SK-N-SH treated with all-trans-retinoic acid at 6 μM for 48 hours (cell line): ENCODE data around the gene FAM174B.

ENCODE experiments used
- ATAC-seq: fragments of 200-7000 bp; cut with Tn5 transposase; 3 replicates; pipeline ENCODE4 v1.9.1; 2020; ENCODE audit warnings: mild to moderate bottlenecking, moderate library complexity
- ARNTL ChIP-seq: fragments of 450-650 bp; formaldehyde crosslinking; IDR thresholded peaks from 2 replicates; pipeline ENCODE4 v1.5.0; 2020; ENCODE audit warnings: low read depth, mild to moderate bottlenecking, moderate library complexity, borderline replicate concordance
- BACH2 ChIP-seq: fragments of 250-450 bp; sonication (Bioruptor Pico); IDR thresholded peaks from 2 replicates; pipeline ENCODE4 v1.9.0; 2021; ENCODE audit warnings: mild to moderate bottlenecking, borderline replicate concordance
- CREB5 ChIP-seq: fragments of 250-450 bp; sonication (Bioruptor Pico); IDR thresholded peaks from 2 replicates; pipeline ENCODE4 v1.5.1; 2020; ENCODE audit warnings: low read depth, mild to moderate bottlenecking, moderate library complexity
- CSDC2 ChIP-seq: fragments of 250-450 bp; sonication (Bioruptor Pico); IDR thresholded peaks from 2 replicates; pipeline ENCODE4 v1.5.0; 2020; ENCODE audit warnings: mild to moderate bottlenecking, moderate library complexity
- CSRNP3 ChIP-seq: fragments of 250-450 bp; sonication (Bioruptor Pico); IDR thresholded peaks from 2 replicates; pipeline ENCODE4 v1.5.1; 2021; ENCODE audit warnings: mild to moderate bottlenecking, moderate library complexity
- ESRRG ChIP-seq: fragments of 250-450 bp; sonication (Bioruptor Pico); IDR thresholded peaks from 2 replicates; pipeline ENCODE4 v1.6.1; 2021; ENCODE audit warnings: mild to moderate bottlenecking
- GLIS3 ChIP-seq: fragments of 250-450 bp; sonication (Bioruptor Pico); IDR thresholded peaks from 2 replicates; pipeline ENCODE4 v1.5.0; 2020; ENCODE audit warnings: mild to moderate bottlenecking, moderate library complexity
- ISL1 ChIP-seq: fragments of 250-450 bp; sonication (Bioruptor Pico); IDR thresholded peaks from 2 replicates; pipeline ENCODE4 v2.1.2; 2022; ENCODE audit warnings: mild to moderate bottlenecking, moderate library complexity
- OSR1 ChIP-seq: fragments of 250-450 bp; sonication (Bioruptor Pico); IDR thresholded peaks from 2 replicates; pipeline ENCODE4 v1.8.0; 2022; ENCODE audit warnings: moderate library complexity, mild to moderate bottlenecking, inconsistent platforms
- PATZ1 ChIP-seq: fragments of 250-450 bp; sonication (Bioruptor Pico); IDR thresholded peaks from 2 replicates; pipeline ENCODE4 v1.8.0; 2020; ENCODE audit warnings: mild to moderate bottlenecking, moderate library complexity, borderline replicate concordance
- POU6F1 ChIP-seq: fragments of 250-450 bp; sonication (Bioruptor Pico); IDR thresholded peaks from 2 replicates; pipeline ENCODE4 v1.8.0; 2021; ENCODE audit warnings: low read depth, mild to moderate bottlenecking, moderate library complexity, borderline replicate concordance
- PPARA ChIP-seq: fragments of 250-450 bp; sonication (Bioruptor Pico); IDR thresholded peaks from 2 replicates; pipeline ENCODE4 v1.5.0; 2020; ENCODE audit warnings: mild to moderate bottlenecking, borderline replicate concordance
- RARB ChIP-seq: fragments of 250-450 bp; sonication (Bioruptor Pico); IDR thresholded peaks from 2 replicates; pipeline ENCODE4 v1.8.0; 2021; ENCODE audit warnings: mild to moderate bottlenecking, moderate library complexity
- SNAI2 ChIP-seq: fragments of 250-450 bp; sonication (Bioruptor Pico); IDR thresholded peaks from 2 replicates; pipeline ENCODE4 v1.5.0; 2020; ENCODE audit warnings: mild to moderate bottlenecking, moderate library complexity
- TCF4 ChIP-seq: fragments of 250-450 bp; sonication (Bioruptor Pico); IDR thresholded peaks from 2 replicates; pipeline ENCODE4 v1.8.0; 2021; ENCODE audit warnings: mild to moderate bottlenecking, moderate library complexity, borderline replicate concordance
- TOX ChIP-seq: fragments of 250-450 bp; sonication (Bioruptor Pico); IDR thresholded peaks from 2 replicates; pipeline ENCODE4 v1.8.0; 2021; ENCODE audit warnings: mild to moderate bottlenecking, moderate library complexity, borderline replicate concordance
- TSHZ2 ChIP-seq: fragments of 250-450 bp; sonication (Bioruptor Pico); IDR thresholded peaks from 2 replicates; pipeline ENCODE4 v1.5.0; 2020; ENCODE audit warnings: mild to moderate bottlenecking, moderate library complexity
- ZC3H10 ChIP-seq: fragments of 250-450 bp; sonication (Bioruptor Pico); IDR thresholded peaks from 2 replicates; pipeline ENCODE4 v1.5.1; 2021; ENCODE audit warnings: mild to moderate bottlenecking, moderate library complexity
- ZFP30 ChIP-seq: fragments of 450-650 bp; formaldehyde crosslinking; IDR thresholded peaks from 2 replicates; pipeline ENCODE4 v1.5.0; 2022; ENCODE audit warnings: mild to moderate bottlenecking, moderate library complexity
- ZNF565 ChIP-seq: fragments of 450-650 bp; formaldehyde crosslinking; conservative IDR thresholded peaks from 2 replicates; pipeline ENCODE4 v1.5.0; 2020; ENCODE audit warnings: low read depth, mild to moderate bottlenecking, moderate library complexity
- ZNF70 ChIP-seq: fragments of 450-650 bp; formaldehyde crosslinking; IDR thresholded peaks from 2 replicates; pipeline ENCODE4 v1.5.0; 2020; ENCODE audit warnings: mild to moderate bottlenecking, moderate library complexity
- ZNF8 ChIP-seq: fragments of 450-650 bp; formaldehyde crosslinking; IDR thresholded peaks from 2 replicates; pipeline ENCODE4 v1.5.0; 2020; ENCODE audit warnings: mild to moderate bottlenecking, moderate library complexity

Gene FAM174B

GRCh38 chr15:92671406-92671805, 15.8 kb upstream of the FAM174B start:
- ATAC-seq, result no peak

GRCh38 chr15:92670621-92671020, 15.0 kb upstream of the FAM174B start:
- TF ChIP-seq ZC3H10 (CRISPR knock-in tag) (no peak), SNAI2 (no peak), CSRNP3 (CRISPR knock-in tag) (no peak), PPARA (CRISPR knock-in tag) (no peak), TCF4 (CRISPR knock-in tag) (no peak), TSHZ2 (no peak), ZFP30 (no peak), OSR1 (no peak), ISL1 (CRISPR knock-in tag) (no peak), ZNF70 (CRISPR knock-in tag) (no peak), GLIS3 (CRISPR knock-in tag) (no peak), CREB5 (CRISPR knock-in tag) (no peak), ESRRG (CRISPR knock-in tag) (no peak)

More at GRCh38 chr15:92671406-92671805, 15.8 kb upstream of the FAM174B start:
- no peak for TF ChIP-seq TOX (CRISPR knock-in tag)
- no peak for TF ChIP-seq ZFP30
- TF ChIP-seq ZNF565, result no peak
- TF ChIP-seq ARNTL, result no peak
- TF ChIP-seq PPARA (CRISPR knock-in tag), result no peak
- no peak for TF ChIP-seq TCF4 (CRISPR knock-in tag)
- no peak for TF ChIP-seq BACH2
- no peak for TF ChIP-seq CSDC2 (CRISPR knock-in tag)
- TF ChIP-seq ISL1 (CRISPR knock-in tag), result no peak
- no peak for TF ChIP-seq TSHZ2
- no peak for TF ChIP-seq OSR1
- no peak for TF ChIP-seq POU6F1 (CRISPR knock-in tag)

GRCh38 chr15:92669432-92669831, 13.9 kb upstream of the FAM174B start:
- no peak for ATAC-seq
- TF ChIP-seq ZNF8 (CRISPR knock-in tag) (no peak), POU6F1 (CRISPR knock-in tag) (no peak), OSR1 (no peak), CSDC2 (CRISPR knock-in tag) (no peak), SNAI2 (no peak), ARNTL (no peak), ZNF70 (CRISPR knock-in tag) (no peak), ISL1 (CRISPR knock-in tag) (no peak), ESRRG (CRISPR knock-in tag) (no peak), PATZ1 (CRISPR knock-in tag) (no peak), ZNF565 (no peak), RARB (CRISPR knock-in tag) (no peak)
- TF ChIP-seq, all 23 proteins: peak for 0

More at GRCh38 chr15:92670621-92671020, 15.0 kb upstream of the FAM174B start:
- no peak for ATAC-seq
